Measurements from ENCODE around the gene ACTR3.
"Not testable (repeated sequence)": the region's sequence is repeated elsewhere in the genome, so short reads cannot be mapped to it uniquely, and the experiment has no call there.

ACTR3 gene

GRCh38 chr2:113889471-113890252 lies at the start of gene ACTR3:
Gene ACTR3, plus strand, starts transcription at chr2:113890089. Its CDS starts 191 bp downstream, at chr2:113890280.
- peak; percentile 97 for DNase-seq

GRCh38 chr2:113840518-113840917 lies 49.4 kb upstream of the ACTR3 start:
- DNase-seq: no peak

GRCh38 chr2:113842919-113843736 lies 46.8 kb upstream of the ACTR3 start:
- no peak for DNase-seq

DNA sequence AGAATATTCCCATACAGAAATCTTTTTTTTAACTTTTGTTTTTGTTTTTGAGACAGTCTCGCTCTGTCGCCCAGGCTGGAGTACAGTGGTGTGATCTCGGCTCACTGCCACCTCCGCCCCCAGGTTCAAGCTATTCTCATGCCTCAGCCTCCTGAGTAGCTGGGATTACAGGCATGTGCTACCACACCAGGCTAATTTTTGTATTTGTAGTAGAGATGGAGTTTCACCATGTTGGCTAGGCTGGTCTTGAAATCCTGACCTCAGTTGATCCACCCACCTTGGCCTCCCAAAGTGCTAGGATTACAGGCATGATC lies 46.2 kb upstream of the ACTR3 start:
- DNase-seq: not testable (repeated sequence)

GRCh38 chr2:113845261-113845660 lies 44.6 kb upstream of the ACTR3 start:
- DNase-seq: no peak

- not testable (repeated sequence) for DNase-seq
Measured at GRCh38 chr2:113845796-113846195, 44.1 kb upstream of the ACTR3 start.

- DNase-seq: no peak
Measured at GRCh38 chr2:113846429-113846828, 43.5 kb upstream of the ACTR3 start.

DNA sequence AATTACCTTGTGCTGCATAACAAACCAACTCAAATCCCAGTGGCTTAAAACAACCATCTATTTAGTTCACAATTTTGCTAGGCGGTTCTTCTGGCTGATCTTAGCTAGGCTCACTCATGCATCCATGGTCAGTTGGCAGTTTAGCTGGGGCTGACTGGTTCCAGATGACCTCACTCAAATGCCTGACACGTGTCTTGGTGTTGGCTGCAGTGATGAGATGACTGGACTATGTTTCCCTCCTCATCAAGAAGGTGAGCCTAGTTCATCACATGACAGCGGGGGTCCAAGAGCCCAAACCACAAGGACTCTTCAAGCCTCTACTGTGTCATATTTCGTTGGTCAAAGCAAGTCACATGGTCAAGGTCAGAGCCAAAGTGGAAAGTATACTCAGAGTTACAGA lies 42.7 kb upstream of the ACTR3 start:
- no peak for DNase-seq

- DNase-seq: no peak
Measured at GRCh38 chr2:113848758-113849415, 41.0 kb upstream of the ACTR3 start.

- DNase-seq: no peak
Measured at GRCh38 chr2:113850687-113851086, 39.2 kb upstream of the ACTR3 start.

GRCh38 chr2:113851640-113852039 lies 38.2 kb upstream of the ACTR3 start:
- no peak for DNase-seq

- no peak for DNase-seq
Measured at GRCh38 chr2:113854208-113854607, 35.7 kb upstream of the ACTR3 start.

- DNase-seq: no peak
Measured at GRCh38 chr2:113854970-113855740, 34.7 kb upstream of the ACTR3 start.

GRCh38 chr2:113857464-113857863 lies 32.4 kb upstream of the ACTR3 start:
- DNase-seq: no peak

- DNase-seq: no peak
Measured at GRCh38 chr2:113858764-113859163, 31.1 kb upstream of the ACTR3 start.

DNA sequence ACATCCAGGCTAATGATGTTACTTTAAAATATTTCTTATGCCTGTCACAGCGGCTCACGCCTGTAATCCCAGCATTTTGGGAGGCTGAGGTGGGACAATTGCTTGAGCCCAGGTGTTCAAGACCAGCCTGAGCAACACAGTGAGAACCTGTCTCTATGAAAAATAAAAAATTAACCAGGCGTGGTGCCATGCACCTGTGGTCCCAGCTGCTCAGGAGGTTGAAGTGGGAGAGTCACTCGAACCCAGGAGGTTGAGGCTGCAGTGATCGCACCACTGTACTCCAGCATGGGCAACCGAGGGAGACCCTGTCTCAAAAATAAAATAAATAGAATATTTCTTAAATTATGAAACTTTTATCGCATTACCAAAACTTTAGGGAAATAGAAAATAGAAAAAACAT lies 28.1 kb upstream of the ACTR3 start:
- DNase-seq: no peak

DNA sequence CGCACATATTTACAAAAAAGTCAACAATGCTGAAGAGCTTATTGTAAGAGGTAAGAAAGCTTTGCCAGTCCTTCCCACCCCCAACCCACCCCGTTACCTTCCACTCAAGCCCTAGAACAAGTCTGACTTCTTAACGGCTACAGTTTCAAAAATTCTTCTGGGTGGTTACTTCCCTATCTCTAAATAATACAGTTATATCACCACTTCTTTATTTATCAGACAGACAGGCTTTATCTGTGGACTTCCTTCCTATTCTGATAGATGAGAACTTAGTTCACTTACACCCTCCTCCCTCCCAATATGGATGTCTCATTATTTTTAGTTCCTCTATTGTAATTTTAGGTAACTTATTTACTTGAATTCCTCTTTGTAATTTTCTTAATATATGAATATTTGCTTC lies 26.7 kb upstream of the ACTR3 start:
- DNase-seq: no peak

GRCh38 chr2:113867571-113867970 lies 22.3 kb upstream of the ACTR3 start:
- peak; percentile 69 for DNase-seq

- DNase-seq: no peak
Measured at GRCh38 chr2:113869253-113869652, 20.6 kb upstream of the ACTR3 start.

DNA sequence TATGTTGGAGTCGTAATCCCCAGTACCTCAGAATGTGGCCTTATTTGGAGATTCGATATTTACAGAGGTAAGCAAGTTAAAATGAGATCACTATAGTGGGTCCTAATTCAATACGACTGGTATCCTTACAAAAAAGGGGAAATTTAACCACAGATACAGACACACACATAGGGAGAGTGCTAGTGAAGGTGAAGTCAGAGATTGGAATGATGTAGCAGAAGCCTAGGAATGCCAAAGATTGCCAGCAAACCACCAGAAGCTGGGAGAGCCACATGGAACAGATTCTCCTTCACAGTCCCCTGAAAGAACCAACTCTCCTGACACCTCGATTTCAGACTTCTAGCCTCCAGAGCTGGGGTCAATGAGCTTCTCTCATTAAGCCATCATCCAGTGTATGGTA lies 17.7 kb upstream of the ACTR3 start:
- DNase-seq: no peak

- no peak for DNase-seq
Measured at GRCh38 chr2:113873867-113874266, 16.0 kb upstream of the ACTR3 start.

- DNase-seq: no peak
Measured at GRCh38 chr2:113875135-113875534, 14.8 kb upstream of the ACTR3 start.

All from NCI-H1694 treated with DMSO at 0.1 percent for 48 hours (cell line).